ENCODE results near the gene FSTL5. TPM values are rescaled to one million over a fixed set of nuclear protein-coding genes. Genes with fewer than 3 reads are reported as not detected.

Gene FSTL5
- total RNA-seq, 1 experiment from 2014 or later: 1.9 TPM

GRCh38 chr4:161595230-161595771, 568.5 kb downstream of the FSTL5 start:
- Histone ChIP-seq H3K27me3 (replicated peaks; ENCODE audit: control insufficient read depth, insufficient read depth, low read length) (no peaks in the 10 kb centered on the region), H3K4me3 (ENCODE audit: low read depth, low read length) (no peak overlapping the region), H3K4me1 (no peaks in the 10 kb centered on the region), H3K9me3 (no peaks in the 10 kb centered on the region), H3K36me3 (ENCODE audit: control insufficient read depth, insufficient read depth, low read length) (no peaks in the 10 kb centered on the region)
- TF ChIP-seq CTCF (IDR thresholded peaks at IDR 0.05; ENCODE audit: insufficient read depth in 1 of 2, low read depth in 1 of 2, low read length in 1 of 2, severe bottlenecking in 1 of 2, unreplicated experiment in 1 of 2): no peak
- no peaks in the 10 kb centered on the region for H3K27me3 Mint-ChIP-seq (ENCODE audit: insufficient read depth, unreplicated experiment)
- no peaks in the 10 kb centered on the region for H3K9me3 Mint-ChIP-seq (ENCODE audit: unreplicated experiment)
- no peak overlapping the region for H3K4me3 Mint-ChIP-seq (ENCODE audit: unreplicated experiment)
- no peaks in the 10 kb centered on the region for H3K4me1 Mint-ChIP-seq (ENCODE audit: low read depth, unreplicated experiment)
- no peak for DNase-seq
- H3K36me3 Mint-ChIP-seq (ENCODE audit: insufficient read depth, unreplicated experiment): no peaks in the 10 kb centered on the region
- ChIA-PET POLR2A (no interaction called here), CTCF (no interaction called here)
- intact Hi-C loops (cut with micrococcal nuclease; ENCODE audit: unreplicated experiment): no loop called here
- BruUV-seq (replicated peaks): no TSS peak
- no peak overlapping the region for H3K27ac Mint-ChIP-seq (ENCODE audit: unreplicated experiment)

- Histone ChIP-seq H3K9me3 (no peaks in the 10 kb centered on the region), H3K36me3 (ENCODE audit: control insufficient read depth, insufficient read depth, low read length) (no peaks in the 10 kb centered on the region), H3K4me3 (ENCODE audit: low read depth, low read length) (no peak overlapping the region), H3K4me1 (no peaks in the 10 kb centered on the region), H3K27me3 (replicated peaks; ENCODE audit: control insufficient read depth, insufficient read depth, low read length) (no peaks in the 10 kb centered on the region)
- DNase-seq: no peak
- POLR2A ChIA-PET: no interaction called here
- no peak for TF ChIP-seq CTCF (IDR thresholded peaks at IDR 0.05; ENCODE audit: insufficient read depth in 1 of 2, low read depth in 1 of 2, low read length in 1 of 2, severe bottlenecking in 1 of 2, unreplicated experiment in 1 of 2)
- no peaks in the 10 kb centered on the region for H3K9me3 Mint-ChIP-seq (ENCODE audit: unreplicated experiment)
- BruUV-seq (replicated peaks): no TSS peak
- CTCF ChIA-PET: no interaction called here
- H3K36me3 Mint-ChIP-seq (ENCODE audit: insufficient read depth, unreplicated experiment): no peaks in the 10 kb centered on the region
- H3K27ac Mint-ChIP-seq (ENCODE audit: unreplicated experiment): no peak overlapping the region
- no peaks in the 10 kb centered on the region for H3K4me1 Mint-ChIP-seq (ENCODE audit: low read depth, unreplicated experiment)
- H3K27me3 Mint-ChIP-seq (ENCODE audit: insufficient read depth, unreplicated experiment): no peaks in the 10 kb centered on the region
- intact Hi-C loops (cut with micrococcal nuclease; ENCODE audit: unreplicated experiment): no loop called here
- H3K4me3 Mint-ChIP-seq (ENCODE audit: unreplicated experiment): no peak overlapping the region
Observed at GRCh38 chr4:161585011-161585410, 578.8 kb downstream of the FSTL5 start.

GRCh38 chr4:161583549-161583948, 580.3 kb downstream of the FSTL5 start:
- Histone ChIP-seq H3K9me3 (no peaks in the 10 kb centered on the region), H3K36me3 (ENCODE audit: control insufficient read depth, insufficient read depth, low read length) (no peaks in the 10 kb centered on the region), H3K4me1 (no peaks in the 10 kb centered on the region), H3K4me3 (ENCODE audit: low read depth, low read length) (no peak overlapping the region), H3K27me3 (replicated peaks; ENCODE audit: control insufficient read depth, insufficient read depth, low read length) (no peaks in the 10 kb centered on the region)
- no peak for TF ChIP-seq CTCF (IDR thresholded peaks at IDR 0.05; ENCODE audit: insufficient read depth in 1 of 2, low read depth in 1 of 2, low read length in 1 of 2, severe bottlenecking in 1 of 2, unreplicated experiment in 1 of 2)
- ChIA-PET CTCF (no interaction called here), POLR2A (no interaction called here)
- no TSS peak for BruUV-seq (replicated peaks)
- Mint-ChIP-seq H3K27ac (ENCODE audit: unreplicated experiment) (no peak overlapping the region), H3K36me3 (ENCODE audit: insufficient read depth, unreplicated experiment) (no peaks in the 10 kb centered on the region), H3K27me3 (ENCODE audit: insufficient read depth, unreplicated experiment) (no peaks in the 10 kb centered on the region), H3K9me3 (ENCODE audit: unreplicated experiment) (no peaks in the 10 kb centered on the region), H3K4me3 (ENCODE audit: unreplicated experiment) (no peak overlapping the region), H3K4me1 (ENCODE audit: low read depth, unreplicated experiment) (no peaks in the 10 kb centered on the region)
- DNase-seq: no peak
- intact Hi-C loops (cut with micrococcal nuclease; ENCODE audit: unreplicated experiment): no loop called here
